HEK293 (cell line): Measurements from ENCODE around the gene PIK3AP1.

Experiments used
- SETDB1 ChIP-seq: IDR thresholded peaks from one replicate; pipeline ENCODE4 v1.6.1; 2017; ENCODE audit warnings: mild to moderate bottlenecking, low read length, moderate library complexity, mixed read lengths; ENCODE audit not compliant: insufficient read length
- ZNF138 ChIP-seq: fragments of 450-650 bp; formaldehyde crosslinking; IDR thresholded peaks from 2 replicates; pipeline ENCODE4 v1.5.1; 2016; ENCODE audit warnings: missing biosample characterization, missing genetic modification characterization, borderline replicate concordance

GRCh38 chr10:96646751-96647166 is 73.6 kb downstream of the PIK3AP1 start:
- TF ChIP-seq SETDB1 (no peak), ZNF138 (tag by site-specific recombination) (no peak)
